OCI-LY3 (cell line): Measurements from ENCODE around the gene SOD3.

Source experiments
- CTCF ChIP-seq: fragments of 200-600, 300-600 bp; sonication (generic); IDR thresholded peaks from 2 replicates; pipeline ENCODE4 v1.5.1; 2014; ENCODE audit warnings: antibody characterized with exemption, low read length, low read depth
- EZH2phosphoT487 ChIP-seq: fragments of 200-600 bp; shearing (Covaris generic); IDR thresholded peaks from 2 replicates; pipeline ENCODE4 v1.6.1; 2018; ENCODE audit warnings: antibody characterized with exemption, mixed run types, low read depth

GRCh38 chr4:24808261-24808660 lies 12.9 kb downstream of the SOD3 start:
- TF ChIP-seq EZH2phosphoT487: no peak
- TF ChIP-seq CTCF: no peak
